ENCODE measurements around the gene KITLG. TPM values are rescaled to one million over a fixed set of nuclear protein-coding genes. Genes with fewer than 3 reads are reported as not detected.

The KITLG gene
- total RNA-seq, 1 experiment from 2014 or later: 7.4 TPM

DNA sequence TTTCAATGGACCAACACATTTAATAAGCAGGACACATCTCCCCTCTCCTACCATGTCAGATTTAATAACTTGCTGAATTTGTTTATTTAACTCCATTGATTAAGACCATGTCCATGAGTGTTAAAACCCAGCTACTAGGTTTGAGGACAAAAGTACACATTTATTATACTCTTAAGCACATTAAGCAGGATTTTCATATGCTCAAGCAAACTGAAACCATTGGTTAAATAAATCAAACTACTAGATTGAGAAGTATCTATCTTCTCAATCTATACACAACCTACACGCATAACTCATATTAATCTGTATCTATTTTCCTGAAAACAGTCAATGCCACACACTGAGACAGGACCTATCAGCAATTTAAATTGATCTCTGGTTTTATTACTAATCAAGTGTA, 85.2 kb downstream of the KITLG start:
- no peaks in the 10 kb centered on the region; the same call in 1 of the 2 replicates for H3K36me3 ChIP-seq (ENCODE audit: control insufficient read depth, insufficient read depth, low read length)
- DNase-seq (ENCODE audit: low read depth, low spot score) (no peak), ATAC-seq (no peak)
- BruUV-seq (replicated peaks): no TSS peak
- in situ Hi-C loops (cut with HindIII; ENCODE audit: low pct_unique_long_range_greater_than_20kb, low sequenced_read_pairs): no loop called here
- no peaks in the 10 kb centered on the region for H3K4me1 ChIP-seq (ENCODE audit: control insufficient read depth, insufficient read depth, low read length)
- no peaks in the 10 kb centered on the region for H3K27me3 ChIP-seq (ENCODE audit: control insufficient read depth, insufficient read depth, low read length)
- H3K9me3 ChIP-seq (ENCODE audit: control insufficient read depth, insufficient read depth, low read depth, low read length): no peaks in the 10 kb centered on the region
- no peak overlapping the region for H3K27ac ChIP-seq (ENCODE audit: low read length)
- intact Hi-C loops (cut with micrococcal nuclease; ENCODE audit: unreplicated experiment): no loop called here
- H3K4me3 ChIP-seq (ENCODE audit: low read depth in 2 of 2, low read length in 2 of 2): no peak overlapping the region
- POLR2A ChIA-PET: no interaction called here
- no peak for TF ChIP-seq TCF7L2 (IDR thresholded peaks at IDR 0.05; ENCODE audit: low read depth, low read length)
- no peak for TF ChIP-seq POLR2AphosphoS5 (IDR thresholded peaks at IDR 0.05; ENCODE audit: low read depth, low read length)
- TF ChIP-seq, protein P1, sequence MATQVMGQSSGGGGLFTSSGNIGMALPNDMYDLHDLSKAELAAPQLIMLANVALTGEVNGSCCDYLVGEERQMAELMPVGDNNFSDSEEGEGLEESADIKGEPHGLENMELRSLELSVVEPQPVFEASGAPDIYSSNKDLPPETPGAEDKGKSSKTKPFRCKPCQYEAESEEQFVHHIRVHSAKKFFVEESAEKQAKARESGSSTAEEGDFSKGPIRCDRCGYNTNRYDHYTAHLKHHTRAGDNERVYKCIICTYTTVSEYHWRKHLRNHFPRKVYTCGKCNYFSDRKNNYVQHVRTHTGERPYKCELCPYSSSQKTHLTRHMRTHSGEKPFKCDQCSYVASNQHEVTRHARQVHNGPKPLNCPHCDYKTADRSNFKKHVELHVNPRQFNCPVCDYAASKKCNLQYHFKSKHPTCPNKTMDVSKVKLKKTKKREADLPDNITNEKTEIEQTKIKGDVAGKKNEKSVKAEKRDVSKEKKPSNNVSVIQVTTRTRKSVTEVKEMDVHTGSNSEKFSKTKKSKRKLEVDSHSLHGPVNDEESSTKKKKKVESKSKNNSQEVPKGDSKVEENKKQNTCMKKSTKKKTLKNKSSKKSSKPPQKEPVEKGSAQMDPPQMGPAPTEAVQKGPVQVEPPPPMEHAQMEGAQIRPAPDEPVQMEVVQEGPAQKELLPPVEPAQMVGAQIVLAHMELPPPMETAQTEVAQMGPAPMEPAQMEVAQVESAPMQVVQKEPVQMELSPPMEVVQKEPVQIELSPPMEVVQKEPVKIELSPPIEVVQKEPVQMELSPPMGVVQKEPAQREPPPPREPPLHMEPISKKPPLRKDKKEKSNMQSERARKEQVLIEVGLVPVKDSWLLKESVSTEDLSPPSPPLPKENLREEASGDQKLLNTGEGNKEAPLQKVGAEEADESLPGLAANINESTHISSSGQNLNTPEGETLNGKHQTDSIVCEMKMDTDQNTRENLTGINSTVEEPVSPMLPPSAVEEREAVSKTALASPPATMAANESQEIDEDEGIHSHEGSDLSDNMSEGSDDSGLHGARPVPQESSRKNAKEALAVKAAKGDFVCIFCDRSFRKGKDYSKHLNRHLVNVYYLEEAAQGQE (IDR thresholded peaks at IDR 0.05; ENCODE audit: insufficient read depth in 1 of 2, low read depth in 2 of 2, low read length in 1 of 2): no peak
- TF ChIP-seq SIN3A (IDR thresholded peaks at IDR 0.05; ENCODE audit: borderline replicate concordance, insufficient read depth, low read depth, low read length): no peak
- TF ChIP-seq, protein P2, sequence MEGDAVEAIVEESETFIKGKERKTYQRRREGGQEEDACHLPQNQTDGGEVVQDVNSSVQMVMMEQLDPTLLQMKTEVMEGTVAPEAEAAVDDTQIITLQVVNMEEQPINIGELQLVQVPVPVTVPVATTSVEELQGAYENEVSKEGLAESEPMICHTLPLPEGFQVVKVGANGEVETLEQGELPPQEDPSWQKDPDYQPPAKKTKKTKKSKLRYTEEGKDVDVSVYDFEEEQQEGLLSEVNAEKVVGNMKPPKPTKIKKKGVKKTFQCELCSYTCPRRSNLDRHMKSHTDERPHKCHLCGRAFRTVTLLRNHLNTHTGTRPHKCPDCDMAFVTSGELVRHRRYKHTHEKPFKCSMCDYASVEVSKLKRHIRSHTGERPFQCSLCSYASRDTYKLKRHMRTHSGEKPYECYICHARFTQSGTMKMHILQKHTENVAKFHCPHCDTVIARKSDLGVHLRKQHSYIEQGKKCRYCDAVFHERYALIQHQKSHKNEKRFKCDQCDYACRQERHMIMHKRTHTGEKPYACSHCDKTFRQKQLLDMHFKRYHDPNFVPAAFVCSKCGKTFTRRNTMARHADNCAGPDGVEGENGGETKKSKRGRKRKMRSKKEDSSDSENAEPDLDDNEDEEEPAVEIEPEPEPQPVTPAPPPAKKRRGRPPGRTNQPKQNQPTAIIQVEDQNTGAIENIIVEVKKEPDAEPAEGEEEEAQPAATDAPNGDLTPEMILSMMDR (IDR thresholded peaks at IDR 0.05): no peak
- CTCF ChIA-PET: no interaction called here

DNA sequence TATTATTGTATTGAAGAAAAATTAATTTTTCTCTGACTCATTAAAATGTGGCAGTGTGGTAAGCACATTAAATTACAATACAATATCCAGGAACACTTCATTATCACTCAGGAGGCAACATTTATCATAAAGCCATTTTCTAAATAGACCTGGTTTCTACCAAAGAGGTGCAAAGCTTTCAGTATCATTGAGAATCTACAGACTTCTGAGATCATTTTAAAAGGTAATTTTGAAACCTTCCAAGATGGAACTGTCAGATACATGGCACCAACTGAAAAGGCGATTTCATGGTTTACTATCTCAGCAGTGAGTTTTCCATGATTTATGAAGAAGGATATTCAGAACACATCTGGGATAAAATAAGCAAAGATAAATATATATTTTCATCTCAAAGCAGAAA, 85.8 kb downstream of the KITLG start:
- ATAC-seq (no peak), DNase-seq (ENCODE audit: low read depth, low spot score) (no peak)
- in situ Hi-C loops (cut with HindIII; ENCODE audit: low pct_unique_long_range_greater_than_20kb, low sequenced_read_pairs) (no loop called here), intact Hi-C loops (cut with micrococcal nuclease; ENCODE audit: unreplicated experiment) (no loop called here)
- no peak for TF ChIP-seq POLR2AphosphoS5 (IDR thresholded peaks at IDR 0.05; ENCODE audit: low read depth, low read length)
- no peak for TF ChIP-seq TCF7L2 (IDR thresholded peaks at IDR 0.05; ENCODE audit: low read depth, low read length)
- TF ChIP-seq, protein P1 (IDR thresholded peaks at IDR 0.05; ENCODE audit: insufficient read depth in 1 of 2, low read depth in 2 of 2, low read length in 1 of 2): no peak
- TF ChIP-seq, protein P2 (IDR thresholded peaks at IDR 0.05): no peak
- no peak for TF ChIP-seq SIN3A (IDR thresholded peaks at IDR 0.05; ENCODE audit: borderline replicate concordance, insufficient read depth, low read depth, low read length)
- Histone ChIP-seq H3K27ac (ENCODE audit: low read length) (no peak overlapping the region), H3K4me1 (ENCODE audit: control insufficient read depth, insufficient read depth, low read length) (no peaks in the 10 kb centered on the region), H3K27me3 (ENCODE audit: control insufficient read depth, insufficient read depth, low read length) (no peaks in the 10 kb centered on the region), H3K36me3 (ENCODE audit: control insufficient read depth, insufficient read depth, low read length) (no peaks in the 10 kb centered on the region; the same call in 1 of the 2 replicates), H3K9me3 (ENCODE audit: control insufficient read depth, insufficient read depth, low read depth, low read length) (no peaks in the 10 kb centered on the region), H3K4me3 (ENCODE audit: low read depth in 2 of 2, low read length in 2 of 2) (no peak overlapping the region)
- ChIA-PET CTCF (no interaction called here), POLR2A (no interaction called here)
- no TSS peak for BruUV-seq (replicated peaks)
